HFFc6 (cell line): ENCODE measurements around the gene TRAF4. TPM values are rescaled to one million over a fixed set of nuclear protein-coding genes. Genes with fewer than 3 reads are reported as not detected.

Source experiments
- DNase-seq: peaks from one replicate; pipeline ENCODE4 v3.0.0-alpha.2; 2018
- H3K27ac Mint-ChIP-seq: 2 replicates; pipeline ENCODE4 v1.8.0; 2020; ENCODE audit warnings: mild to moderate bottlenecking, mixed read lengths
- H3K27me3 Mint-ChIP-seq: 2 replicates; pipeline ENCODE4 v1.8.0; 2021; ENCODE audit warnings: mild to moderate bottlenecking, moderate library complexity, mixed read lengths; ENCODE audit not compliant: insufficient read depth
- H3K36me3 Mint-ChIP-seq: 2 replicates; pipeline ENCODE4 v1.8.0; 2021; ENCODE audit warnings: low read depth, mixed read lengths
- H3K4me1 Mint-ChIP-seq: 2 replicates; pipeline ENCODE4 v1.8.0; 2020; ENCODE audit warnings: low read depth, mixed read lengths
- H3K4me3 Mint-ChIP-seq: 2 replicates; pipeline ENCODE4 v1.8.0; 2020; ENCODE audit warnings: mild to moderate bottlenecking, moderate library complexity, mixed read lengths
- H3K9me3 Mint-ChIP-seq: 2 replicates; pipeline ENCODE4 v1.8.0; 2020; ENCODE audit warnings: mild to moderate bottlenecking, mixed read lengths
- CTCF ChIP-seq: fragments of 200-600 bp; sonication (generic); IDR thresholded peaks from 2 replicates; pipeline ENCODE4 v1.5.0; 2021; ENCODE audit warnings: antibody characterized with exemption, mild to moderate bottlenecking
- long read RNA-seq: library from polyadenylated mRNA; unstranded; transcript quantifications from one replicate; pipeline ENCODE4 v2.0.0, GENCODE V29; 2019
- total RNA-seq, 6 experiments: library from RNA; stranded (reverse); fragmentation: NEBNext Ultra II Directional; extraction: Animal tissue kit (Norgen Biotek cat#: 25700); gene quantifications; 2 replicates in 1 of 6; 3 replicates in 5 of 6; pipeline ENCODE4 v1.2.3, GENCODE V29; 2021

The TRAF4 gene
- 10 to 100 TPM; 48.0 to 61.3 (median 53.8) TPM for total RNA-seq
- long read RNA-seq, transcript TRAF4-201 (7 exons, 2,923 nt), result major isoform, 9 of 12 reads
- long read RNA-seq, partial matches to known transcripts, result 1 of 12 reads
- long read RNA-seq, other reads (novel, unspliced or antisense), result 2 of 12 reads

- H3K9me3 Mint-ChIP-seq, result peaks cover 8% of the 10 kb centered on the region
- H3K27ac Mint-ChIP-seq, result peak within 1 kb of the TSS; percentile 96
- H3K4me3 Mint-ChIP-seq, result peak within 1 kb of the TSS; percentile 96
- DNase-seq, result peak; percentile 93
- TF ChIP-seq CTCF, result no peak
- peaks cover 21% of the 10 kb centered on the region for H3K4me1 Mint-ChIP-seq
- peaks cover 15% of the 10 kb centered on the region for H3K36me3 Mint-ChIP-seq
- H3K27me3 Mint-ChIP-seq, result peaks cover 5% of the 10 kb centered on the region
These were observed at the start of gene TRAF4 for GRCh38 chr17:28743243-28744103. Gene TRAF4, plus strand, starts transcription at chr17:28744011. Its CDS starts 102 bp downstream, at chr17:28744113.

- Mint-ChIP-seq H3K27ac (no peak overlapping the region), H3K27me3 (no peaks in the 10 kb centered on the region; the same call in 1 of the 2 replicates), H3K4me1 (no peaks in the 10 kb centered on the region), H3K4me3 (no peak overlapping the region), H3K9me3 (no peaks in the 10 kb centered on the region), H3K36me3 (peaks cover 36% of the 10 kb centered on the region)
- DNase-seq, result no peak
- TF ChIP-seq CTCF, result no peak
These were observed 45.4 kb upstream of the TRAF4 start for GRCh38 chr17:28698253-28698941.

- Mint-ChIP-seq H3K9me3 (no peaks in the 10 kb centered on the region), H3K27ac (no peak overlapping the region), H3K4me1 (no peaks in the 10 kb centered on the region), H3K36me3 (peaks cover 26% of the 10 kb centered on the region), H3K27me3 (no peaks in the 10 kb centered on the region; the same call in 1 of the 2 replicates), H3K4me3 (no peak overlapping the region)
- TF ChIP-seq CTCF, result no peak
- no peak for DNase-seq
These were observed 43.5 kb upstream of the TRAF4 start for GRCh38 chr17:28700278-28700677.

- H3K4me3 Mint-ChIP-seq, result no peak overlapping the region
- H3K4me1 Mint-ChIP-seq, result no peaks in the 10 kb centered on the region
- no peak for DNase-seq
- H3K9me3 Mint-ChIP-seq, result no peaks in the 10 kb centered on the region
- H3K36me3 Mint-ChIP-seq, result peaks cover 26% of the 10 kb centered on the region
- TF ChIP-seq CTCF, result no peak
- no peaks in the 10 kb centered on the region; the same call in 1 of the 2 replicates for H3K27me3 Mint-ChIP-seq
- H3K27ac Mint-ChIP-seq, result no peak overlapping the region
These were observed 42.9 kb upstream of the TRAF4 start for GRCh38 chr17:28700830-28701492.
